Bronchial epithelial cell (primary cell): ENCODE measurements around the gene TOGARAM2. TPM values are rescaled to one million over a fixed set of nuclear protein-coding genes. Genes with fewer than 3 reads are reported as not detected.

Experiments
- DNase-seq: peaks from one replicate; pipeline ENCODE4 v3.0.0-alpha.2; 2010; ENCODE audit warnings: low read depth
- FAIRE-seq: peaks from 2 replicates; lab custom pipeline; 2011; peaks lifted over from hg19 to GRCh38; lab: Jason Lieb, UNC
- H3K27me3 ChIP-seq: 2 replicates; pipeline ENCODE4 v1.5.1; 2011; ENCODE audit warnings: low read length; ENCODE audit not compliant: control insufficient read depth, insufficient read depth
- H3K36me3 ChIP-seq: 2 replicates; pipeline ENCODE4 v1.5.1; 2011; ENCODE audit warnings: low read length; ENCODE audit not compliant: control insufficient read depth, insufficient read depth
- H3K4me3 ChIP-seq: 2 replicates; pipeline ENCODE4 v1.5.1; 2011; ENCODE audit warnings: mild to moderate bottlenecking, low read depth, low read length, control low read depth
- total RNA-seq: library from RNA; depleted of rRNA; stranded (reverse); fragments of >200 nt; gene quantifications from 2 replicates; pipeline ENCODE4 v1.2.1, GENCODE V29; 2014
- TF ChIP-seq, protein P1 (sequence below): IDR thresholded peaks from 2 replicates; pipeline ENCODE4 v1.5.1; 2011; ENCODE audit warnings: mild to moderate bottlenecking, moderate library complexity, low read length, control low read depth, inconsistent platforms; ENCODE audit not compliant: insufficient read depth, severe bottlenecking

The TOGARAM2 gene
- total RNA-seq, 1 donor from 2014 or later, result not detected

DNA sequence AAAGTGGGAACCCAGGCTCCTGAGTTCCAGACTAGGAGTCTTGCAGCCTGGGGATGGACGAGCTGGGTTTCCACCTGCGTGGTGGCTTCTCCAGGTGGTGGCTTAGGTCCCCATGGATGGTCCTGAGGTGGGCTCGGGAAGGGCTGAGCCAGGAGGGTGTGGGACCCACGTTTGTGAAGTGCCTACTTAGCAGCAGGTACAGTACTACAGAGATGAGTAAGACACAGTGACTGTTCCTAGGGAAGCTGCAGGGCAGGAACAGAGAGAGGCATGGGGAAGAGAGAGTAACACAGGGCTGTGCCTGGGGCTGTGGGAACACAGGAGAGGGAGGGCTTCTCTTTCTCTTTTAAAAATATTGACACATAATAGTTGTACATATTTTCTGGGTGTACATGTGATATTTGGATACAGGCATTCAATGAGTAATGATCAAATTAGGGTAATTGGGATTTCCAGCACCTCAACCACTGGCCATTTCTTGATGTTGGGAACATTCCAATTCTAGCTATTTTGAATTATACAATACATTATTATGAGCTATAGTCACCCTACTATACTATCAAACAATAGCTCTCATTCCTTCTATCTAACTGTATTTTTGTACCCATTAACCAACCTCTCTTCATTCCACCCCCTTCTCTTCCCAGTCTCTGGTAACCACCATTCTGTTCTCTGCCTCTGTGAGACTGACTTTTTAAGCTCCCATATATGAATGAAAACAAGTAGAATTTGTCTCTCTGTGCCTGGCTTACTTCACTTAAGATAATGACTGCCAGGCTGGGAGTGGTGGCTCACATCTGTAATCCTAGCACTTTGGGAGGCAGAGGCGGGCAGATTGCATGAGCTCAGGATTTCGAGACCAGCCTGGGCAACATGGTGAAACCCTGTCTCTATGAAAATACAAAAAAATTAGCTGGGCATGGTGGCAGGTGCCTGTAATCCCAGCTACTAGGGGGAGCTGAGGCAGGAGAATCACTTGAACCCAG, 15.0 kb downstream of the TOGARAM2 start:
- TF ChIP-seq, protein P1, sequence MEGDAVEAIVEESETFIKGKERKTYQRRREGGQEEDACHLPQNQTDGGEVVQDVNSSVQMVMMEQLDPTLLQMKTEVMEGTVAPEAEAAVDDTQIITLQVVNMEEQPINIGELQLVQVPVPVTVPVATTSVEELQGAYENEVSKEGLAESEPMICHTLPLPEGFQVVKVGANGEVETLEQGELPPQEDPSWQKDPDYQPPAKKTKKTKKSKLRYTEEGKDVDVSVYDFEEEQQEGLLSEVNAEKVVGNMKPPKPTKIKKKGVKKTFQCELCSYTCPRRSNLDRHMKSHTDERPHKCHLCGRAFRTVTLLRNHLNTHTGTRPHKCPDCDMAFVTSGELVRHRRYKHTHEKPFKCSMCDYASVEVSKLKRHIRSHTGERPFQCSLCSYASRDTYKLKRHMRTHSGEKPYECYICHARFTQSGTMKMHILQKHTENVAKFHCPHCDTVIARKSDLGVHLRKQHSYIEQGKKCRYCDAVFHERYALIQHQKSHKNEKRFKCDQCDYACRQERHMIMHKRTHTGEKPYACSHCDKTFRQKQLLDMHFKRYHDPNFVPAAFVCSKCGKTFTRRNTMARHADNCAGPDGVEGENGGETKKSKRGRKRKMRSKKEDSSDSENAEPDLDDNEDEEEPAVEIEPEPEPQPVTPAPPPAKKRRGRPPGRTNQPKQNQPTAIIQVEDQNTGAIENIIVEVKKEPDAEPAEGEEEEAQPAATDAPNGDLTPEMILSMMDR, result no peak
- DNase-seq, result peak; percentile 40
- peak; percentile 43 for FAIRE-seq
- Histone ChIP-seq H3K36me3 (no peaks in the 10 kb centered on the region), H3K4me3 (no peak overlapping the region), H3K27me3 (no peaks in the 10 kb centered on the region)

DNA sequence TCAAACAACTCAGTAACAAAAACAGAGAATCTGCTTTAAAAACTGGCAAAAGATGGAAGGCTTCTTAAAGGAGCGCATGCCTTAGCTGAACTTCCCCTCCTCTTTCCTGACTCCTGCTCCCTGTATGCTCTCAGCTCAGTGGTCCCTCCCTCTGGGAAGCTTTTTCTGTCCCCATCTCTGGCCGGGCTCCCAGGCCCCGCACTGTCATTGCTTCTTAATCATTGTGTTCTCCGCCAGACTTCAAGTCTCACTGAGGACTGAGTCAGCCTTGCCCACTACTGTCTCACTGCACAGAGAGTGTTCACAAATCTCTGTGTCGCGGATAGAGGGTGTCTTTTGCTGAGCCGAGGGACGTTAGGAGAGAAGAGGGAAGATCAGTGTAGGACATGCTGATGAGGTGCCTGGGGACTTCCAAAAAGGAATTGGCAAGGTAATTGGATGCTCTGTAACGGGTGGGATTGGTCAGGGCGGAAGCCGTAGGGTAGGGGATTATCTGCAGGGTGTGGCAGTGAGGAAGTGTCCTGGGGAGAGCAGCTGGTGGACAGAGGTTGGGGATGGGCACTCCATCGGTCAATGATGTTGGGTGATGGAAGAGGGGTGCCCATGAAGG, 16.2 kb downstream of the TOGARAM2 start:
- DNase-seq (no peak), FAIRE-seq (peak; percentile 55)
- no peaks in the 10 kb centered on the region for H3K36me3 ChIP-seq
- TF ChIP-seq, protein P1, result no peak
- no peaks in the 10 kb centered on the region for H3K27me3 ChIP-seq
- no peak overlapping the region for H3K4me3 ChIP-seq

DNA sequence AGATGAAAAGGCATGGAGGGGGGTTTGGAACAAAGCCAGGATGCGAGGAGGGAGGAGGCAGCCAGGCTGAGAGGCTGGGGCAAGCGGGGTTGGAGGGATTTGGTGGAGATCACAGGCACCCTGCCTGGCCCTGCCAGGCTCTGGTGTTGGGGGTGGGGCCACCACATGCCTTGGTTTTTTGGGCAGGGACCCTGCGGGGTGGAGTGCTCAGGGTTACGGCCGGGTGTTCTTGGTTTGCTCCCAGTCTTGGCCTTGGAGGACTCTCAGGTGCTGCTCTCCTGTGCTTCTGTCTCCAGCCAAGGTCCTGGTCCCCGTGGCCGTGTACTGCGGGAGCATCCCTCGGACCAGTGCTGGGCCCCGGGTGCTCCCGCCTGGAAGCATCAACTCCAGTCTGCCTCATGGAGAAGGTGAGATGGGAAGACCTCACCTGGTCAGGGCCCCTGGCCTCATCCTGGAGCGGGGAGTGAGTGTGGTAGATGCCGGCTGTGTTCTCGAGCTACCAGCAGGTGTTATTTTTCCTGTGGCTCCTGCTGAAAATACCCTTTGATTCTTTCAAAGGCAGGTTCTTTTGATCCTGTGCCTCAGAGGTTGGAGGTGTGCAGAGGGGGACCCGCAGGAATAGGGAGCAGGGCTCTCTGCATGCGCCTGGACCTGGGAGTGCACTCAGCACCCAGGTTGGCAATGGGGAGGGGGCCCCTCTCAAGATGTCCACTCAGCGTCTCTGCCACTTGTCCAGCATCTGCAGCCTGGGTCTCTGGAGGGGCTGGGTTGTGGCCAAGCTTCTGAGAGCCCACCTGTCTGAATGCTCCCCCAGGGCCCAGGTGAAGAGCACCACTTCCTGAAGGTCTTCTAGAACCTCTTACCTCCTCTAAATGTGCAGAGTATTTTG, 17.0 kb downstream of the TOGARAM2 start:
- H3K4me3 ChIP-seq, result no peak overlapping the region
- FAIRE-seq, result no peak
- TF ChIP-seq, protein P1, result no peak
- no peaks in the 10 kb centered on the region for H3K36me3 ChIP-seq
- no peaks in the 10 kb centered on the region for H3K27me3 ChIP-seq
- no peak for DNase-seq

DNA sequence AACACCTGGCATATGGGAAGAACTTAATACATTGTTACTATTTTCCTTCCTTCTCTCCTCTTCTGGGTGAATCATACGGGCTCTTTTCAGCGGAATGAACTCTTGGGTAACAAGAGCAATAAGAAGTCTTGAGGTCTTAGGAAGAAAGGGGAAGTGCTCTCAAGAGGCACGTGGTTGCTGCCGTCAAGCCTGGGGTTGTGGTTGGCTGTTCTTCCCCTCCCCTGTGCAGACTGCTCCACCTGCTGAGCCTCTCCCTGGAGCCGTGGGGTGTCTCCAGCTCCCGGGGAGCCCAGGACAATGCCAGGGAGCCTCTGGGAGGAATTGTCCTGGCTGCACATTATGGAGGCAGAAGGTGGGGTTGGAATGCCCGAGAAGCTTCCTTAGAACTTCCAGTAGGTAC, 19.4 kb downstream of the TOGARAM2 start:
- DNase-seq (peak; percentile 42), FAIRE-seq (no peak)
- TF ChIP-seq, protein P1, result no peak
- Histone ChIP-seq H3K36me3 (no peaks in the 10 kb centered on the region), H3K4me3 (no peak overlapping the region), H3K27me3 (no peaks in the 10 kb centered on the region)

DNA sequence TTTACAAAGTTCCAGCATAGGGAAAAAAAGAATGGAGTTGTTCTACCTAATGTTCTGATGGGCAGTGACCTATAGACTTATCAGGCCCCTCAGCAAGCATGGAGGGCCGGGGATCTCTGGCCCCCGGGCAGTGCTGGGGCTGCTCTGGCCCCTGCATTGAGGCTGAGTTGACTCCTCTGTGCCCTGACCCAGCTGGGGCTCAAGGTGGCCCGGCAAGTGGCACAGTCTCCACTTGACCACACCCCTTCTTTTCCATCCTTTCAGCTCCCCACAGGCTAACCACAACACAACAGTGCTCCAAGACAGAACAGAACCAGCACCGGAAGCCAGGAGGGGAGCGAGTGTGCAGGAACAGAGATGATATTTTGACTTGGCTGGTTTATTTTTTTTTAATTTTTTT, 19.9 kb downstream of the TOGARAM2 start:
- H3K4me3 ChIP-seq, result no peak overlapping the region
- FAIRE-seq (no peak), DNase-seq (no peak)
- TF ChIP-seq, protein P1, result no peak
- H3K36me3 ChIP-seq, result no peaks in the 10 kb centered on the region
- no peaks in the 10 kb centered on the region for H3K27me3 ChIP-seq
